Measurements from ENCODE around the gene BCAS3. TPM values are rescaled to one million over a fixed set of nuclear protein-coding genes. Genes with fewer than 3 reads are reported as not detected.

BCAS3 gene
- total RNA-seq, 2 donors from 2014 or later: 28.0 to 37.7 TPM

DNA sequence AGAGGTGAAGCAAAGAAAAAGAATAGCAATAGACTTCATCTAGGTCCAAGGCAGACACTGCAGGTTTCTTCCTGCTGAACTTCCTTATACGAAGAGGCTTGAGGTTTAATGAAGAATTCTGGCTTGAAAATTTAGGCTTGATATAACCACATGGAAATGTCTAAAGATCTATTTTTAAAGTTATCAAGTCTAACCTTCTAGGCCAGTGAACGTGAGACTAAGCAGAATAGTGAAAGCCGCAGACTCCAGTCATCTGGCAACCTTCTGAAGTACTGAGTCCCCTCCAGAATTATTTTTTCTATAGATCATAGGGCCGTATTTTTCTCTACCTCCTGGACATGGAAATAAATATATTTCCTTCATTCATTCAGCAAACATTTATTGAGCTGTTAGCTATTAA lies 333.6 kb downstream of the BCAS3 start:
- H3K36me3 Mint-ChIP-seq (ENCODE audit: low read depth): no peaks in the 10 kb centered on the region
- no peak for DNase-seq
- H3K4me1 Mint-ChIP-seq: peaks cover 21% of the 10 kb centered on the region
- Histone ChIP-seq H3K27me3 (ENCODE audit: control insufficient read depth, insufficient read depth, low read length, poor library complexity, severe bottlenecking) (peaks cover 90% of the 10 kb centered on the region), H3K4me1 (ENCODE audit: control insufficient read depth, insufficient read depth, low read length) (no peaks in the 10 kb centered on the region), H3K4me3 (ENCODE audit: low read length) (no peak overlapping the region), H3K9me3 (ENCODE audit: control insufficient read depth, low read length) (no peaks in the 10 kb centered on the region), H3K36me3 (ENCODE audit: control insufficient read depth, insufficient read depth, low read length) (no peaks in the 10 kb centered on the region), H3K27ac (ENCODE audit: low read depth, low read length) (no peak overlapping the region), H3K9ac (ENCODE audit: extremely low read depth, low read length, poor library complexity, severe bottlenecking) (no peak overlapping the region)
- H3K27ac Mint-ChIP-seq: no peak overlapping the region
- peaks cover 87% of the 10 kb centered on the region for H3K27me3 Mint-ChIP-seq (ENCODE audit: insufficient read depth)
- 88 to 100% methylated on average over 2 to 4 of the region's 4 CpGs for WGBS, 2 experiments (ENCODE audit: insufficient coverage in 1 of 2, insufficient read length in 1 of 2)
- TF ChIP-seq, protein P1, sequence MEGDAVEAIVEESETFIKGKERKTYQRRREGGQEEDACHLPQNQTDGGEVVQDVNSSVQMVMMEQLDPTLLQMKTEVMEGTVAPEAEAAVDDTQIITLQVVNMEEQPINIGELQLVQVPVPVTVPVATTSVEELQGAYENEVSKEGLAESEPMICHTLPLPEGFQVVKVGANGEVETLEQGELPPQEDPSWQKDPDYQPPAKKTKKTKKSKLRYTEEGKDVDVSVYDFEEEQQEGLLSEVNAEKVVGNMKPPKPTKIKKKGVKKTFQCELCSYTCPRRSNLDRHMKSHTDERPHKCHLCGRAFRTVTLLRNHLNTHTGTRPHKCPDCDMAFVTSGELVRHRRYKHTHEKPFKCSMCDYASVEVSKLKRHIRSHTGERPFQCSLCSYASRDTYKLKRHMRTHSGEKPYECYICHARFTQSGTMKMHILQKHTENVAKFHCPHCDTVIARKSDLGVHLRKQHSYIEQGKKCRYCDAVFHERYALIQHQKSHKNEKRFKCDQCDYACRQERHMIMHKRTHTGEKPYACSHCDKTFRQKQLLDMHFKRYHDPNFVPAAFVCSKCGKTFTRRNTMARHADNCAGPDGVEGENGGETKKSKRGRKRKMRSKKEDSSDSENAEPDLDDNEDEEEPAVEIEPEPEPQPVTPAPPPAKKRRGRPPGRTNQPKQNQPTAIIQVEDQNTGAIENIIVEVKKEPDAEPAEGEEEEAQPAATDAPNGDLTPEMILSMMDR (conservative IDR thresholded peaks at IDR 0.05): no peak
- H3K4me3 Mint-ChIP-seq: no peak overlapping the region
- no peaks in the 10 kb centered on the region for H3K9me3 Mint-ChIP-seq

DNA sequence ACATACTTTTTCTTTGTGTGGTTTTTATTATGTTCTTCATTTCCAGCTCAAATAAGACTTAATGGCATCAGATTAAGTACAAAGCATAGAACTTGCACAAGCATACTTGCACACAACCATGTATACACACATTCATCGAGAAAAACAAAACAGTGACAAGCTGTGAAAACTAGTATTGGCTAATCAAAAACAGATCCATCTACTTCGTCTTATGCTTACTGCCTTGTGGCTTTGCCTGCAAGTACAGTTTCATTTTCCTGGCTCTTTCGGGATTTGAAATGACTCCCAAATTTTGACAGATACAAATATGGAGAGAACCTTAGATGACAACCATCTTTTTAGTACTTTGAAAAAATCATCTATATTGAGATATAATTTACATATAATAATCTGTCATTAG lies 338.3 kb downstream of the BCAS3 start:
- no peak for DNase-seq
- 95 to 96% methylated on average over 2 to 3 of the region's 3 CpGs for WGBS, 2 experiments (ENCODE audit: insufficient coverage in 1 of 2, insufficient read length in 1 of 2)
- Mint-ChIP-seq H3K27me3 (ENCODE audit: insufficient read depth) (peaks cover 81% of the 10 kb centered on the region), H3K9me3 (no peaks in the 10 kb centered on the region), H3K27ac (no peak overlapping the region), H3K4me1 (peaks cover 31% of the 10 kb centered on the region), H3K36me3 (ENCODE audit: low read depth) (peaks cover 3% of the 10 kb centered on the region), H3K4me3 (no peak overlapping the region)
- TF ChIP-seq, protein P1 (conservative IDR thresholded peaks at IDR 0.05): no peak
- H3K27ac ChIP-seq (ENCODE audit: low read depth, low read length): no peak overlapping the region
- H3K9me3 ChIP-seq (ENCODE audit: control insufficient read depth, low read length): no peaks in the 10 kb centered on the region
- H3K4me3 ChIP-seq (ENCODE audit: low read length): no peak overlapping the region
- H3K4me1 ChIP-seq (ENCODE audit: control insufficient read depth, insufficient read depth, low read length): no peaks in the 10 kb centered on the region
- H3K36me3 ChIP-seq (ENCODE audit: control insufficient read depth, insufficient read depth, low read length): no peaks in the 10 kb centered on the region
- H3K9ac ChIP-seq (ENCODE audit: extremely low read depth, low read length, poor library complexity, severe bottlenecking): no peak overlapping the region
- peaks cover 77% of the 10 kb centered on the region for H3K27me3 ChIP-seq (ENCODE audit: control insufficient read depth, insufficient read depth, low read length, poor library complexity, severe bottlenecking)

DNA sequence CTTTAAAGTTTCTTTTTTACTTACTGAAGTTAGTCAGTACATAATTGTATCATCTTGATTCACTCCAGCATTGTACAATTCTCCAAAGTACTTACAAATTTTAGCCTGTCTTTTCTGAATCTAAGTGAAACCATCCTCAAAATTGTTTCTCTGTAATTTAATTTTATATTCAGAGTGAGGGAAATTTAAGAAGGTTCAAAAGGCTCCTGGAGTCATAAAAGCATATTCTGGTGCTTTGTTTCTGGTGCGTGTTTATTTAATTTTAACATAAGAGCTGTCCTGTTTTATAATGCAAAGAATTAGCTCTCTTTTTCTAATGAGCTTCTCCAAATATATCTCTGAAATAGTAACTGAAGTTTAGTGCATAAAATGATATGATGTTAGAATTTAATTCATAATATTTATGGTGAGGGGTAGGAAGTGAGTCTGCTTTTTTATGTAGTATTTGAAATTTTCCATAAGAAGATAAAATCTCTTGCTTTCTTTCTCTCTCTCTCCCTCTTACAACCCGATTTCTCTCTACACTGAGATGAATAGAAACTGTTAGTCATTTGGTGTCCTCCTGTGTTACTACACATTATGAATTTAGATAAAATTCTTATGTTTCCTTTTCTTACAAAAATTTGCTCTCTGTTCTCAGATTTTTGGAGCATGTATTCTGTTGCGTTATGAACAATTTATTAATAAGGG lies 339.8 kb downstream of the BCAS3 start:
- Histone ChIP-seq H3K4me1 (ENCODE audit: control insufficient read depth, insufficient read depth, low read length) (no peaks in the 10 kb centered on the region), H3K27ac (ENCODE audit: low read depth, low read length) (no peak overlapping the region), H3K9me3 (ENCODE audit: control insufficient read depth, low read length) (no peaks in the 10 kb centered on the region), H3K9ac (ENCODE audit: extremely low read depth, low read length, poor library complexity, severe bottlenecking) (no peak overlapping the region), H3K36me3 (ENCODE audit: control insufficient read depth, insufficient read depth, low read length) (no peaks in the 10 kb centered on the region), H3K27me3 (ENCODE audit: control insufficient read depth, insufficient read depth, low read length, poor library complexity, severe bottlenecking) (peaks cover 69% of the 10 kb centered on the region), H3K4me3 (ENCODE audit: low read length) (no peak overlapping the region)
- H3K27ac Mint-ChIP-seq: no peak overlapping the region
- TF ChIP-seq, protein P1 (conservative IDR thresholded peaks at IDR 0.05): no peak
- WGBS, 2 experiments (ENCODE audit: insufficient coverage in 1 of 2, insufficient read length in 1 of 2): 81% methylated on average over 3 of the region's 3 CpGs; no CpG with 5 or more reads in 1 of the 2 experiments
- DNase-seq: no peak
- H3K9me3 Mint-ChIP-seq: no peaks in the 10 kb centered on the region
- H3K27me3 Mint-ChIP-seq (ENCODE audit: insufficient read depth): peaks cover 71% of the 10 kb centered on the region
- H3K4me1 Mint-ChIP-seq: peaks cover 25% of the 10 kb centered on the region
- peaks cover 3% of the 10 kb centered on the region for H3K36me3 Mint-ChIP-seq (ENCODE audit: low read depth)
- no peak overlapping the region for H3K4me3 Mint-ChIP-seq
